ENCODE results near the gene BMPR2.
"Not testable (repeated sequence)": the region's sequence is repeated elsewhere in the genome, so short reads cannot be mapped to it uniquely, and the experiment has no call there.

- TF ChIP-seq POLR2A, CTCF, EP300, POLR2AphosphoS5 (IDR thresholded peaks at IDR 0.05): not testable (repeated sequence)
Measured at GRCh38 chr2:202440117-202440516, 64.0 kb downstream of the BMPR2 start.

Measured in sigmoid colon (tissue), 4 donors.